Esophagus muscularis mucosa (tissue), 4 donors: ENCODE results near the gene GPC5. TPM values are rescaled to one million over a fixed set of nuclear protein-coding genes. Genes with fewer than 3 reads are reported as not detected.

Source experiments
- DNase-seq: peaks from one replicate; pipeline ENCODE4 v3.0.0-alpha.2; 2017; ENCODE audit errors: extremely low spot score
- H3K27ac ChIP-seq, 4 donors: fragments of 200-600 bp; sonication (generic); replicated peaks in 1 of 4; 1 replicate in 3 of 4; 2 replicates in 1 of 4; pipeline ENCODE4 v1.5.1; 2016 to 2019; ENCODE audit warnings: mild to moderate bottlenecking in 1 of 4
- H3K27me3 ChIP-seq, 4 donors: fragments of 200-600 bp; sonication (generic); one replicate each; pipeline versions ENCODE4 v1.5.1 to v1.6.0; 2016 to 2019
- H3K36me3 ChIP-seq, 4 donors: fragments of 200-600 bp; sonication (generic); one replicate each; pipeline ENCODE4 v1.5.1; 2016 to 2019
- H3K4me1 ChIP-seq, 4 donors: fragments of 200-600 bp; sonication (generic); one replicate each; pipeline ENCODE4 v1.5.1; 2016 to 2019
- H3K4me3 ChIP-seq, 4 donors: fragments of 200-600 bp; sonication (generic); 1 replicate in 2 of 4; 2 replicates in 2 of 4; pipeline ENCODE4 v1.5.1; 2016 to 2019; ENCODE audit warnings: mild to moderate bottlenecking in 4 of 4, moderate library complexity in 1 of 4
- H3K9me3 ChIP-seq, 4 donors: fragments of 200-600 bp; sonication (generic); 1 replicate in 3 of 4; 2 replicates in 1 of 4; pipeline ENCODE4 v1.5.1; 2016 to 2019
- EP300 ChIP-seq: sonication (generic); formaldehyde crosslinking; IDR thresholded peaks from one replicate; pipeline ENCODE4 v1.6.1; 2017; ENCODE audit warnings: antibody characterized with exemption
- POLR2A ChIP-seq: fragments of 450-650 bp; IDR thresholded peaks from one replicate; pipeline ENCODE4 v1.6.1; 2017; ENCODE audit warnings: antibody characterized with exemption, moderate library complexity, mild to moderate bottlenecking, low read depth
- POLR2AphosphoS5 ChIP-seq, 2 donors: sonication (generic); formaldehyde crosslinking; IDR thresholded peaks; one replicate each; pipeline ENCODE4 v1.6.1; 2017; ENCODE audit warnings: antibody characterized with exemption in 2 of 2
- WGBS: methylation state at CpG from one replicate; pipeline ENCODE4 v1.1.5; 2018; 5-methylcytosine and 5-hydroxymethylcytosine counted together
- intact Hi-C: fragments of 100-400 bp; cut with DNase I; formaldehyde crosslinking; loops from one replicate; pipeline ENCODE4 v1.15.1; 2023
- total RNA-seq, 4 donors: library from RNA; depleted of rRNA; stranded (reverse); fragments of >200 nt; gene quantifications; one replicate each; pipeline versions ENCODE4 v1.1.0 to v1.2.1, GENCODE V29; 2016
- TF ChIP-seq, protein P1 (sequence below), 3 experiments: fragments of 200-600 bp in 2 of 3; fragments of 450-650 bp in 1 of 3; sonication (generic) in 2 of 3; IDR thresholded peaks; one replicate each; pipeline ENCODE4 v1.5.1; 2017 to 2019; ENCODE audit warnings: antibody characterized with exemption in 3 of 3, mild to moderate bottlenecking in 2 of 3, moderate library complexity in 1 of 3

Gene GPC5
- total RNA-seq, 4 donors from 2014 or later, result 0.13 to 0.42 (median 0.33) TPM; not detected in 1

- 67% methylated on average over 7 of the region's 7 CpGs for WGBS
- intact Hi-C loops, result no loop called here
- no peak for TF ChIP-seq EP300
- TF ChIP-seq POLR2AphosphoS5 (IDR thresholded peaks at IDR 0.05), result no peak
- TF ChIP-seq, protein P1, sequence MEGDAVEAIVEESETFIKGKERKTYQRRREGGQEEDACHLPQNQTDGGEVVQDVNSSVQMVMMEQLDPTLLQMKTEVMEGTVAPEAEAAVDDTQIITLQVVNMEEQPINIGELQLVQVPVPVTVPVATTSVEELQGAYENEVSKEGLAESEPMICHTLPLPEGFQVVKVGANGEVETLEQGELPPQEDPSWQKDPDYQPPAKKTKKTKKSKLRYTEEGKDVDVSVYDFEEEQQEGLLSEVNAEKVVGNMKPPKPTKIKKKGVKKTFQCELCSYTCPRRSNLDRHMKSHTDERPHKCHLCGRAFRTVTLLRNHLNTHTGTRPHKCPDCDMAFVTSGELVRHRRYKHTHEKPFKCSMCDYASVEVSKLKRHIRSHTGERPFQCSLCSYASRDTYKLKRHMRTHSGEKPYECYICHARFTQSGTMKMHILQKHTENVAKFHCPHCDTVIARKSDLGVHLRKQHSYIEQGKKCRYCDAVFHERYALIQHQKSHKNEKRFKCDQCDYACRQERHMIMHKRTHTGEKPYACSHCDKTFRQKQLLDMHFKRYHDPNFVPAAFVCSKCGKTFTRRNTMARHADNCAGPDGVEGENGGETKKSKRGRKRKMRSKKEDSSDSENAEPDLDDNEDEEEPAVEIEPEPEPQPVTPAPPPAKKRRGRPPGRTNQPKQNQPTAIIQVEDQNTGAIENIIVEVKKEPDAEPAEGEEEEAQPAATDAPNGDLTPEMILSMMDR (IDR thresholded peaks at IDR 0.05), result no peak
- TF ChIP-seq POLR2A, result no peak
Observed at GRCh38 chr13:91764527-91764926, 366.1 kb downstream of the GPC5 start.

DNA sequence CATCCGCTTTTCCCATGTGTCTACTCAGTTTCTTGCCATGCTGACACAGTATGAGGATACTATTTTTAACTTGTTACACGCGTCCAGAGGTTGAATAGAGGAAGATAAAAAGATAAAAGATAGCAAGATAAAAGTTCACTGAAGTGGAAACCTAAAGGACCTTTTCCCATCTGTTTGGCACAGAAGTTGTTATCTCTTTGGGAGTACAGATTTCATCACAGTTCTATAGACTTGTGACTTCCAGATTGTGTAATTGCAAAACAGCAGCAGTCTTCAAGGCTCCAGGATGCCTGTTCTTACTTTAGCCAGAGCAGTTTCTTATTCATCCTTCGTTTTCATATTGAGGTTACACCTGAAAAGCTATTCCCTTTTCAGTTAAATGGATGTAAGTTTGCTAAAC, 369.2 kb downstream of the GPC5 start:
- Histone ChIP-seq H3K27ac (no peak overlapping the region), H3K27me3 (peaks cover 0 to 12% (median 0%) of the 10 kb centered on the region in 4 donors), H3K4me3 (no peak overlapping the region), H3K36me3 (no peaks in the 10 kb centered on the region), H3K9me3 (no peaks in the 10 kb centered on the region), H3K4me1 (no peaks in the 10 kb centered on the region)
- no peak for TF ChIP-seq POLR2AphosphoS5 (IDR thresholded peaks at IDR 0.05)
- TF ChIP-seq, protein P1 (IDR thresholded peaks at IDR 0.05), result no peak
- no peak for TF ChIP-seq EP300
- TF ChIP-seq POLR2A, result no peak
- DNase-seq, result no peak
- WGBS, result 54% methylated on average over 4 of the region's 4 CpGs
- intact Hi-C loops, result no loop called here

More at GRCh38 chr13:91764527-91764926, 366.1 kb downstream of the GPC5 start:
- Histone ChIP-seq H3K36me3 (no peaks in the 10 kb centered on the region), H3K27ac (no peak overlapping the region), H3K9me3 (no peaks in the 10 kb centered on the region), H3K4me3 (no peak overlapping the region), H3K4me1 (no peaks in the 10 kb centered on the region), H3K27me3 (peaks cover 0 to 3% (median 0%) of the 10 kb centered on the region in 4 donors)
- DNase-seq, result no peak

- intact Hi-C loops, result no loop called here
- TF ChIP-seq POLR2AphosphoS5 (IDR thresholded peaks at IDR 0.05) (no peak), EP300 (no peak), POLR2A (no peak)
- TF ChIP-seq, protein P1 (IDR thresholded peaks at IDR 0.05), result no peak
- Histone ChIP-seq H3K27ac (no peak overlapping the region), H3K27me3 (peaks cover 0 to 12% (median 0%) of the 10 kb centered on the region in 4 donors), H3K9me3 (no peaks in the 10 kb centered on the region), H3K4me3 (no peak overlapping the region), H3K36me3 (no peaks in the 10 kb centered on the region), H3K4me1 (no peaks in the 10 kb centered on the region)
- 97% methylated on average over 2 of the region's 2 CpGs for WGBS
- no peak for DNase-seq
Observed at GRCh38 chr13:91768746-91769145, 370.3 kb downstream of the GPC5 start.

- intact Hi-C loops, result no loop called here
Observed at GRCh38 chr13:91771229-91771628, 372.8 kb downstream of the GPC5 start.

More at GRCh38 chr13:91771229-91771628, 372.8 kb downstream of the GPC5 start:
- Histone ChIP-seq H3K36me3 (no peaks in the 10 kb centered on the region), H3K27me3 (peaks cover 0 to 12% (median 0%) of the 10 kb centered on the region in 4 donors), H3K4me3 (no peak overlapping the region), H3K4me1 (no peaks in the 10 kb centered on the region), H3K9me3 (no peaks in the 10 kb centered on the region), H3K27ac (no peak overlapping the region)
- DNase-seq, result no peak
- WGBS, result 3% methylated on average over 1 of the region's 1 CpG
- no peak for TF ChIP-seq POLR2AphosphoS5 (IDR thresholded peaks at IDR 0.05)
- no peak for TF ChIP-seq EP300
- TF ChIP-seq POLR2A, result no peak
- TF ChIP-seq, protein P1 (IDR thresholded peaks at IDR 0.05), result no peak
